Activated T-cell treated with anti-CD3 and anti-CD28 coated beads for 48 hours (primary cell): ENCODE measurements around the gene MUC12.
"Not testable (repeated sequence)": the region's sequence is repeated elsewhere in the genome, so short reads cannot be mapped to it uniquely, and the experiment has no call there.

Source experiments
- DNase-seq: peaks from one replicate; pipeline ENCODE4 v3.0.0-alpha.2; 2020; ENCODE audit warnings: low read depth

The MUC12 gene, protein sequence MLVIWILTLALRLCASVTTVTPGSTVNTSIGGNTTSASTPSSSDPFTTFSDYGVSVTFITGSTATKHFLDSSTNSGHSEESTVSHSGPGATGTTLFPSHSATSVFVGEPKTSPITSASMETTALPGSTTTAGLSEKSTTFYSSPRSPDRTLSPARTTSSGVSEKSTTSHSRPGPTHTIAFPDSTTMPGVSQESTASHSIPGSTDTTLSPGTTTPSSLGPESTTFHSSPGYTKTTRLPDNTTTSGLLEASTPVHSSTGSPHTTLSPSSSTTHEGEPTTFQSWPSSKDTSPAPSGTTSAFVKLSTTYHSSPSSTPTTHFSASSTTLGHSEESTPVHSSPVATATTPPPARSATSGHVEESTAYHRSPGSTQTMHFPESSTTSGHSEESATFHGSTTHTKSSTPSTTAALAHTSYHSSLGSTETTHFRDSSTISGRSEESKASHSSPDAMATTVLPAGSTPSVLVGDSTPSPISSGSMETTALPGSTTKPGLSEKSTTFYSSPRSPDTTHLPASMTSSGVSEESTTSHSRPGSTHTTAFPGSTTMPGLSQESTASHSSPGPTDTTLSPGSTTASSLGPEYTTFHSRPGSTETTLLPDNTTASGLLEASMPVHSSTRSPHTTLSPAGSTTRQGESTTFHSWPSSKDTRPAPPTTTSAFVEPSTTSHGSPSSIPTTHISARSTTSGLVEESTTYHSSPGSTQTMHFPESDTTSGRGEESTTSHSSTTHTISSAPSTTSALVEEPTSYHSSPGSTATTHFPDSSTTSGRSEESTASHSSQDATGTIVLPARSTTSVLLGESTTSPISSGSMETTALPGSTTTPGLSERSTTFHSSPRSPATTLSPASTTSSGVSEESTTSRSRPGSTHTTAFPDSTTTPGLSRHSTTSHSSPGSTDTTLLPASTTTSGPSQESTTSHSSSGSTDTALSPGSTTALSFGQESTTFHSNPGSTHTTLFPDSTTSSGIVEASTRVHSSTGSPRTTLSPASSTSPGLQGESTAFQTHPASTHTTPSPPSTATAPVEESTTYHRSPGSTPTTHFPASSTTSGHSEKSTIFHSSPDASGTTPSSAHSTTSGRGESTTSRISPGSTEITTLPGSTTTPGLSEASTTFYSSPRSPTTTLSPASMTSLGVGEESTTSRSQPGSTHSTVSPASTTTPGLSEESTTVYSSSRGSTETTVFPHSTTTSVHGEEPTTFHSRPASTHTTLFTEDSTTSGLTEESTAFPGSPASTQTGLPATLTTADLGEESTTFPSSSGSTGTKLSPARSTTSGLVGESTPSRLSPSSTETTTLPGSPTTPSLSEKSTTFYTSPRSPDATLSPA (N-terminal part only)

DNA sequence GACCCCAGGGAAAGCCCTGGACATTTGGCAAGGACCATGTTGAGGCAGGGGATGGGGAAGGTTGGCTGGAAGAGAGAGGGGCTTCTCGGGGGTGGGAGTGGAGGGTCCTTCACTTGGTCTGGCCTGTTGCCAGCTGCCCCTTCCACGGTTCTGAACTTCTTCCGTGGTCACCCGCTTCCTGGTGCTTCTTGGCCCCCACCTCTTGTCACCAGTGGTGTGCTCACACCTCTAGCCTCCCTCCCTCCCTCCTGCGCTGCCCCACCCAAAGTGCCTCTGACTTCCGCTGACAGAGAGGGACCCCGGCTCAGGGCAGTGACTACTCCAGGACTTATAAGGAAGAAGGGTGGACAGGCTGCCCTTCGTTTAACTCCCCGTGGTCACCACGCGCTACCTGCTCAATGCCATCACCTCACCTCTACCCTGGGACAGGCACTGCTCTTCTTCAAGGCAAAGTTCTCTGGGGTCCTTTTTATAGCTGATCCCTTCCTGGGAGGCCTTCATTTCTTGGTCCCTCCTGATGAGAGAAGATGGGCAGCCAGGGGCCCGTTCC is at the start of gene MUC12:
Gene MUC12, plus strand, starts transcription at position 500 of the 550 bp plus-strand sequence. CDS start 58 bp downstream, outside the sequence.
- DNase-seq = no peak

DNA sequence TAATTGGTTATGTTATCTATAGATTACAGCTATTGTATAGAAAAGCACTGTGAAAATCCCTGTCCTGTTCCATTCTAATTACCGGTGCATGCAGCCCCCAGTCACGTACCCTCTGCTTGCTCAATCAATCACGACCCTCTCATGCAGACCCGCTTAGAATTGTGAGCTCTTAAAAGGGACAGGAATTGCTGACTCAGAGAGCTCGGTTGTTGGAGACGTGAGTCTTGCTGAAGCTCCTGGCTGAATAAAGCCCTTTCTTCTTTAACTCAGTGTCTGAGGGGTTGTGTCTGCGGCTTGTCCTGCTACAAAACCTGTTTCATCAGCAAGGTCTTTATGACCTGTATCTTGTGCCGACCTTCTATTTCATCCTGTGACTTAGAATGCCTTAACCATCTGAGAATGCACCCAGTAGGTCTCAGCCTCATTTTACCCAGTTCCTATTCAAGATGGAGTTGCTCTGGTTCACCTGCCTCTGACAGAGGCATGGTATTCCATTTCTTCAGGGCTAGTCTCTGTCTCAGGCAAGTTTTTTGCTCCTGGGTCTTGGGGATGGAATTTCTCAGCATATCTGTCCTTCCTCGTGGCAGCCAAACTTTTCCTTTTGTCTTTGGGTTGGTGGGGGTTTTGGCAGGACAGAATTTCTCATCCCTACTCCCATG is 49.5 kb upstream of the MUC12 start:
- not testable (repeated sequence) for DNase-seq

DNA sequence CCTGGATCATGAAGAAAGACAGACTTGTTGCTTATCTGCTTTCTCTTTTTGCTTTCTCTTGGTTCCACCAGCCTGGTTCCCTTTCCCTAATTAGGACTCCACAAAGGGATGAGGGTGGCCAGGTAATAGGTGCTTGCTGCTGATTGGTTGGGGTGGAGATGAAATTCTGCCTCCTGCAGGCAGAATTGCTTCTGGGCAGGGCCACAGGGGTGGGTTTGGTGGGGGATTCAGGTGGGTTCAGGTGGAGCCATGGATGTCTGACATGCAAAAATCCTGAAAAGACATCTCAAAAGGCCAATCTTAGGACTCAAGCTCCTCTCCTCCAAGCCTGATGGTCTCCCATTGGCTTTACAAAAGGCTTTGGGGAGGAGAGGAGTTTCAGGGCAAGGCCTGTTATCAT is 48.3 kb upstream of the MUC12 start:
- no peak for DNase-seq

DNA sequence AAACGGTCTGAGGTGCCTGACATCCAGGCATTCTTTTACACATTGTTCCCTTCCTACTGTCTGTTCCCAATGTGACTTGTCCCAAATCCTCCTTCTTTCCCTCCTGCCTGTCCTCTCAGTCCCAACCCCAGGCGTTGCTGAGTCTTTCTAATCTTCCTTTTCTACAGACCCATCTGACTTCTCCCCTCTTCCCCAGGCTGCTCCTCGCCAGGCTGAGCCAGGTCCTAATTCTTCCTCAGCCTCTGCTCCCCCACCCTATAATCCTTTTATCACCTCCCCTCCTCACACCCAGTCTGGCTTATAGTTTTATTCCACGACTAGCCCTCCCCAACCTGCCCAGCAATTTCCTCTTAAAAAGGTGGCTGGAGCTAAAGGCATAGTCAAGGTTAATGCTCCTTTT is 45.7 kb upstream of the MUC12 start:
- DNase-seq = not testable (repeated sequence)

DNA sequence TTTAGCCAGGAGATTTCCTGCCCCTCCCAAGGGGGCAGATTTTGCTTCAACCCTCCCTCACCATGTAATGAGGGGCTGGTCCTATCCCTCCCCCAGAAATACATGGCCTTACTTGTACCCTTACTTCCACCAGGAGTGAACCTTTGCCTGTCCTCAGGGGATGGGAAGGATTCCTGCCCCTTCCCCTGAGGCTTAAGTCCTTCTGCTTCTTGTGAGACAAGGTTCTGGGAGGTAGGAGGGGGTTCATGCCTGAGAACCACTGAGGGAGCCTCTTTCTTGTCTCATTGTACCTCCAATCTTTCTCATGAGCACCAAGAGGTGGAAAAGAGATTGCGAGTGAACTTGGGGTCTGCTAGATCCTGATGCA is 39.6 kb upstream of the MUC12 start:
- no peak for DNase-seq

DNA sequence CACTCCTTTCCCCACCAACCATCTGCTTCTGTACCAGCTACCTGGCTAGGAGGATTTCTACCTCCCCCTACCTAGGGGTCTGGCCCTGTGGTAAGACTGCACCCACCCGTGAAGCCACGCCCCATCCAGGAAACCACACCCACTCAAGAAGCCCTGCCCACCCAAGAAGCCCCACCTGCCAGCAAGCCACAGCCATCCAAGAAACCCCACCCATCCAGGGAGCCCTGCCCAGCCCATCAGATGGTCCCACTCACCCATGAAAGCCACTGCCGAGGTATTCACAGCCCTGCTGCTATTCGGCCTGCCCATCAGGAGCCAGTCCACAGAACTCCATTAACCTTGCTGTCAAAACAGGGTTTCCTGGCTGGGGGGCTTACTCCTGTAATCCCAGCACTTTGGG is 35.6 kb upstream of the MUC12 start:
- no peak for DNase-seq

DNA sequence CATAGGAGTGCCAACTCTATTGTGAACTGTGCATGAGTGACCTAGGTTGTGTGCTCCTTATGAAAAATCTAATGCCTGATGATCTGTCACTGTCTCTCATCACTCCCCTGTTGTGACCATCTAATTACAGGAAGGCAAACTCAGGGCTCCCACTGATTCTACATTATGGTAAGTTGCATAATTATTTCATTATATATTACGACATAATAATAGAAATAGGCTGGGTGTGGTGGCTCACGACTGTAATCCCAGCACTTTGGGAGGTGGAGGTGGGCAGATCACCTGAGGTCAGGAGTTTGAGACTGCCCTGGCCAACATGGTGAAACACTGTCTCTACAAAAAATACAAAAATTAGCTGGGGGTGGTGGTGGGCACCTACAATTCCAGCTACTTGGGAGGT is 34.0 kb upstream of the MUC12 start:
- not testable (repeated sequence) for DNase-seq

DNA sequence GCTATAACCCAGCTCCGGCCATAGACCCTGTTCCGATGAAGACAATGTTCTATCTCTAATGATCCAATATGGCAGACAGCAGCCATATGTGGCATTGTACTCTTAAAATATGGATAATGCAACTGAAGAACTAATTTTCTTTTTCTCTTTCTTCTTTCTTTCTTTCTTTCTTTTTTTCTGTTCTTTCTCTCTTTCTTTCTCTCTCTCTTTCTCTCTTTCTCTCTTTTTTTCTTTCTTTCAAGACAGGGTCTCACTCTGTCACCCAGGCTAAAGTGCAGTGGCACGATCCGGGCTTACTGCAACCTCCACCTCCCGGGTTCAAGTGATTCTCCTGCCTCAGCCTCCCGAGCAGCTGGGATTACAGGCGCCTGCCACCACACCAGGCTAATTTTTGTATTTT is 33.2 kb upstream of the MUC12 start:
- not testable (repeated sequence) for DNase-seq

DNA sequence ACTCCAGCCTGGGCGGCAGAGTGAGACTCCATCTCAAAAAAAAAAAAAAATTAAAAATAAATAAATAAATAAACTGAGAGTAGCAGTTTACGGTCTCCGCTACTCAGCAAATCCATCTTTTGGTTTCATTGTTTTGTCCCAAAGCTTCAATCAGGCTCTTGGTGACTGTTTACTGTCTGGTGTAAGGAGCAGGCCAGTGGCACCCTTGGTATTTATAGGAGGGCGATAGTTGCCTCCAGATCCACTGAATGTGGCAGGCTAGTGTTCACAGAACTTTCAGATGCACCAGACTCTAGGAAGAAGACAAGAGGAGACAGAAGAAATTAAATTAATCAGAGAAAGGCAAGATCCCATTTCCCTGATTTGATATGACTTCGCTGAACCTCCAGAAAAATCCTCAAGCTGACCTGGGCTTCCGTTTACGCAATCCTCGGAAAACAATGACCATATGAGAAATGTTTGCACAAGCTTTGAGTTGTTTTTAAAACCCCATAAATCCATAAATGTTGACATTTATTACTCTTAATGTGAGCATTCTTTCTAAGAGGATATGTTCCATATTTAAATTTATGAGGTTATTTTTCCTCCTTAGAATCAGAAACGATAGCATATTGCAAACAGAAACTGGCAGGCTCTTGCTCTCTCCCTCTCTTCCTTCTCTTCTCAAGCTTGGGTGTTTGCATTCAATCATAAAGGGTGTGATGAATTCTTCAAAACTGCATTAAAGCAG is 27.2 kb upstream of the MUC12 start:
- DNase-seq = no peak

DNA sequence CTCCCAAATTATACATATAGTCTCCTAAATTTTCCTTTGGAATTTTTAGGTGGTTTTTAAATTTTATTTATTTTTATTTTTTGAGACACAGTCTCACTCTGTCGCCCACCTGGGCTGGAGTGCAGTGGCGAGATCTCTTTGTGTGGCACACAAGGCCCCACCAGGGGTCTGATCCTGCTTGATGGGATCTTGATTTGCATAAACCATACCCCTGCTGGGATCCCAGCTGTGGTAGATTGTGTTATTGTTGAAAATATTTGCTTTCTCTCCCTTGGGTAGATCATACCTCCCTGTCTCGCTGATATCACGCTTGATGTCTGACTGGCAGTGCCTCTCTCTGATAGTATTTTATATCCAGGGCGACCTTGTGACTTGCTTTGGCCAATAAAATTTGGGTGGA is 25.7 kb upstream of the MUC12 start:
- no peak for DNase-seq

DNA sequence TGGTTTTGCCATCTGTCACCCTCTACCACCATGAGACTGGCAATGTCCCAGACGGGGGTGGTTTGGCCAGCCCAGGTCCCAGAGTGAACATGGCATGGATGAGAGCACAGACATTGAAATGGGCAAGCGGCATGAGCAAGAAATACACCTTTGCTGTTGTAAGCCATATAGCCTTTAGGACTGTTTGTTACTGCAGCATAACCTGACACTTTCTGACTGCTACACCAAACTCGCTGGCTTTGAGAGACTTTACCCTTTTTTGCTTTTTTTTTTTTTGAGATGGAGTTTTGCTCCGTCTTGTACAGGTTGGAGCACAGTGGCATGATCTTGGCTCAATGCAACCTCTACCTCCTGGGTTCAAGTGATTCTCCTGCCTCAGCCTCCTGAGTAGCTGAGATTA is 25.2 kb upstream of the MUC12 start:
- DNase-seq = no peak

DNA sequence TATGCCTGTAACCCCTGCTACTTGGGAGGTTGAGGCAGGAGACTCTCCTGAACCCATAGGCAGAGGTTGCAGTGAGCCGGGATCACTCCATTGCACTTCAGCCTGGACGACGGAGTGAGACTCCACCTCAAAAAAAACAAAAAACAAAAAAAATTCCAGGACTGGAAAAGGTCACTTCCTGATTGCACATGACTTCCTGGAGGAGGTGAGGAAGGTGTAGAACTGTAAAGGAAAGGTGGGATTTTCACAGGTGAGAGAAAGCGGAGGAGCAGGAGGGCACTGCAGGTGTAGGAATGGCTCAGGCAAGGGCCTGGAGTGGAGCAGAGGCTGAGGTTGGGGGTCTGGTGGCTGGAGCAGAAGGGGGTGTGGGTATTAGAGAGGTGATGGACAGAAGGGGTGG is 23.3 kb upstream of the MUC12 start:
- DNase-seq = no peak

DNA sequence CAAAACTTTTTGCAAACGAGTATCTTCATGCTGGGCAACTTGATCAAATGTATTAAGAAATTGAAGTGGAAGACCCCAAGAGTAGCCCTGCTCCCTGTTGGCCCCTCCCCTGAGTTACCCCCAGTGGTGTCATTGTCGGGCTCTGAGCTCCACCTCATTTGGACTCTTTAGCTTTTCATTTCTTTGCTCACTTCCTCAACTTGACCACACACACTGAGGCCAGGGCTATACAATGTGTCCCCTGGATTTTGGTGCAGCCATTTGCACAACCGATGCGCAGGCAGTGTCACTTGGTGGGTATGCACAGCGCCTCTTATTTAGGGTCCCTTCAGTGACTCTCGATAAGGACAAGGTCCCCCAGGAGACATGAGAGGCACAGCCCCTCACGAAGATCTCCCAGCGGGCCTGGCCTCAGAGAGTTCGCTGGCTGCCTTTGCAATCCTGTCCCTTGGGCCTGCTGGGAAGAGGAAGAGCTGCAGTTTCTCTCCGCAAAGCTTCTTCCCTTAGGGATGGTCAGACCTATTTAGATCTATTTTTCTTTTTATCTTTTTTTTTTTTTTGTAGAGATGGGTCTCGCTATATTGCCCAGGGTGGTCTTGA is 22.5 kb upstream of the MUC12 start:
- no peak for DNase-seq

DNA sequence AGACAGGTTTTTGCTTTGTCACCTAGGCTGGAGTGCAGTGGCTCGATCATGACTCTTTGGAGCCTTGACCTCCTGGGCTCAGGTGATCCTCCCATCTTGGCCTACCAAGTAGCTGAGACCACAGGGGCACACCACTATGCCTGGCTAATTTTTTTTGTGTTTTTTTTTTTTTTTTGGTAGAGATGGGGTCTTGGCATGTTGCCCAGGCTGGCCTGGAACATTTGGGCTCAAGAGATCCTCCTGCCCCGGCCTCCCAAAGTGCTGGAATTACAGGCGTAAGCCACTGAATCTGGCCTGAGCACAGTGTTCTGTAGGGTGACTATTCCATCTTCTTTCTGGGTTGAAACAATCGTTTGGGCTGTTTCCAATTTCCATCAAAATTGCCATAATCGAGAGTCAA is 21.6 kb upstream of the MUC12 start:
- DNase-seq = no peak

DNA sequence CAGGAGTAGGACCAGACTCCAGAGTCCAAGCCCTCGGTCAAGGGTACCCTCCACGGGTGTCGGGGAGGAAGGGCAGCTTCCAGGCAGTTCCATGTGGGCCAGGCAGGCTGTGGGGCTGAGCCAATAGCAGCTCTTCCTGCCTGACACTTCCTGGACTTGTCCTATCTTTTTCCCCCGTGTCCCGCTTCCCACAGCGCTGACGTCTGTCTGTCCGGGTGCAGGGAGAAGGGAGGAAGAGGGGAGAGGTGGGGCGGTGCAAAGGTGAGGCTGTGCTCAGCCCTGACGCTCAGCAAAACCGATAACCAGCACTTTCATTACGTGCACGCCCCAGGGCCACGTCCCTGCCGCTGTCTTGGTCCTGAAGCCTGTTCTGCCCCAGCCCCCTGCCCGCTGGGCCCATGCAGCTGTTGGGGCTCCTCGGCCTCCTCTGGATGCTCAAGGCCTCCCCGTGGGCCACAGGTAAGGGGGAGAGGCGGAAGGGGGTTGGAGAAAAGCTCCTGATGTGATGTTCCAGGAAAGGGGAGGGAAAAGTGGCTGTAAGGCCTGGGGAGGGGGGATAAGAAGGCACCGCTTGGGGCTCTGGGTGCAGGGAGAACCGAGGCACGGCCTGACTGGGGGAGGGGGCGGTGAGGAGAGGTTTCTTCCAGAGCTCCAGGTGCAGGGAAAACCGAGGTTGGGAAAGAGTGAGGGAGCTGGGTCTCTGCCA is 20.0 kb upstream of the MUC12 start, which contains the start of gene MUC3A:
Gene MUC3A, plus strand, starts transcription at position 308 of the 706 bp plus-strand sequence. Its CDS starts 91 bp downstream, at position 399.
- DNase-seq = no peak

DNA sequence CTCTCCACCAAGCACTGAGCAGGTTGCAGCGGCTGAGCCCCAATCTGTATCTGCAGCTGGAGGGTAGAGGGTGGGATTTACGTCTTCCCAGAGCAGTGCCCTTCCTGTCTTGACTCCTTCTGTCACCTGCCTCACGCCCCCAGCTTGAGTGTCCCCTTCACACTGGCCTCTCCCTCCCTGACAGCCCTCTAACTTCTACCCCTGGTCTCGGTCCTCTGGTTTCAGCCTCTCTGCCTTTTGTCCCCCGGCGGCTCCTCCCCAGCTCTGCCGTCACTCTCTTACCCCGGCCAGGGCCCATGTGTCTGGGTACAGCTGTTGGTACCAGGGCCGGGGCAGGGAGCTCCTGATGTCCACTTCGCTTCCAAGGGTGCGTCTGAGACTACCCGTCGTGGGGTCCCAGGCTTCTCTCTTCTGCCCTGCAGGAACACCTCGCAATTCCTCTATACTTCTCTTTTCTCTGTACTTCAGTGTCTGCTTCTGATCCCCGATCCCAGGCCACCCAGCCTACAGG is 19.4 kb upstream of the MUC12 start:
- no peak for DNase-seq

DNA sequence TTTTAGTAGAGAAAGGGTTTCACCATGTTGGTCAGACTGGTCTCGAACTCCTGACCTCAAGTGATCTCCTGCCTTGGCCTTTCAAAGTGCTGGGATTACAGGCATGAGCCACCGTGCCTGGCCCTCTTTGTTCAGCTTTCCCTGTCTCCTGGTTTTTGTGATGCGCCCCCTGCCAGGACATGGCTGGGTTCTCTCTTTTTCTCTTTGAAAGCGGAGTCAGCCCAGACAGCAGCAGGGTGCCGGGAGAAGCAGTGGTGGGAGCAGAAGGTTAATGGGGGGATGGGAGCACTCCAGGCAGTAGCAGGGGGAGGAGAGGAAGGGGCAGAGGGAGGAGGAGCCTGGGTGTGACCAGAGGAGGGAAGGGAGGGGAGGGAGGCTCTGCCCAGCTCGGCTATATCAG is 18.2 kb upstream of the MUC12 start:
- no peak for DNase-seq

DNA sequence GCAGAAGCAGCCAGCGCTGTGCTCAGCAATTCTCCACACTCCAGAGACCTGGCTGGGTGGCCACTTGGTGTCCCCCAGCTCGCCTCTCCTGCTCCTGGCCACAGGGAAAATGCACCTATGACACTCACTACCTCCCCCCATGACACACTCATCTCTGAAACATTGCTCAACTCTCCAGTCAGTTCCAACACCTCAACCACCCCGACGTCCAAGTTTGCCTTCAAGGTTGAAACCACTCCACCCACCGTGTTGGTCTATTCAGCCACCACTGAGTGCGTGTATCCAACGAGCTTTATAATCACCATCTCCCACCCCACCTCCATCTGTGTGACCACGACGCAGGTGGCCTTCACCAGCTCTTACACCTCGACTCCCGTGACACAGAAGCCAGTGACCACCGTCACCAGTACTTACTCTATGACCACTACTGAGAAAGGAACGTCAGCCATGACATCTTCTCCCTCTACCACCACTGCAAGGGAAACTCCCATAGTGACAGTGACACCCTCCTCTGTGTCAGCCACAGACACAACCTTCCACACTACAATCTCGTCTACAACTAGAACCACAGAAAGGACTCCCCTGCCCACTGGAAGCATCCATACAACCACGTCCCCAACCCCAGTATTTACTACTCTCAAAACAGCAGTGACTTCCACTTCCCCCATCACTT is 17.3 kb upstream of the MUC12 start:
- DNase-seq = peak; percentile 14

DNA sequence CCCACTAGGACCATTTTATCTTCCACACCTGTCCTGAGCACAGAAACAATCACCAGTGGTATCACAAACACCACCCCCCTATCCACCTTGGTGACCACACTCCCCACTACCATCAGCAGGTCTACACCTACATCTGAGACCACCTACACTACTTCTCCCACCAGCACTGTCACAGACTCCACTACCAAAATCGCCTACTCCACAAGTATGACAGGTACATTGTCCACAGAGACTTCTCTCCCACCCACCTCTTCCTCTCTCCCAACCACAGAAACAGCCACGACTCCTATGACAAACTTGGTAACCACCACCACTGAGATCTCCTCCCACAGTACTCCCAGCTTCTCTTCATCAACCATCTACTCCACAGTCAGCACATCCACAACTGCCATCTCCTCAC is 16.7 kb upstream of the MUC12 start:
- no peak for DNase-seq
